Right lobe of liver (tissue), 6 donors: Measurements from ENCODE around the gene MYLK. TPM values are rescaled to one million over a fixed set of nuclear protein-coding genes. Genes with fewer than 3 reads are reported as not detected.

Experiments used
- ATAC-seq, 4 donors: fragments of 200-7000 bp; cut with Tn5 transposase; one replicate each; pipeline ENCODE4 v1.9.1; 2020; ENCODE audit warnings: mild to moderate bottlenecking in 4 of 4, moderate library complexity in 4 of 4
- DNase-seq, 3 donors: peaks; one replicate each; pipeline ENCODE4 v3.0.0-alpha.2; 2020
- H3K27ac ChIP-seq, 3 donors: fragments of 200-600 bp; one replicate each; pipeline ENCODE4 v1.8.0; 2022
- H3K27me3 ChIP-seq, 2 donors: fragments of 200-600 bp; one replicate each; pipeline ENCODE4 v1.8.0; 2022
- H3K36me3 ChIP-seq, 4 donors: fragments of 200-600 bp; sonication (generic) in 1 of 4; one replicate each; pipeline versions ENCODE4 v1.5.1 to v1.8.0; 2017 to 2022; ENCODE audit warnings: control low read depth in 1 of 4
- H3K4me1 ChIP-seq, 4 donors: fragments of 200-600 bp; sonication (generic) in 1 of 4; one replicate each; pipeline versions ENCODE4 v1.5.1 to v1.8.0; 2017 to 2022; ENCODE audit warnings: control low read depth in 1 of 4
- H3K4me3 ChIP-seq, 3 donors: fragments of 200-600 bp; one replicate each; pipeline ENCODE4 v1.8.0; 2022
- H3K9me3 ChIP-seq, 4 donors: fragments of 200-600 bp; sonication (generic) in 1 of 4; one replicate each; pipeline versions ENCODE4 v1.5.1 to v1.8.0; 2017 to 2022; ENCODE audit warnings: control low read depth in 1 of 4
- CTCF ChIP-seq, 4 donors: fragments of 200-600 bp in 3 of 4; fragments of 450-650 bp in 1 of 4; IDR thresholded peaks; one replicate each; pipeline versions ENCODE4 v1.5.1 to v1.8.0; 2016 to 2022; ENCODE audit warnings: antibody characterized with exemption in 4 of 4, mild to moderate bottlenecking in 2 of 4
- POLR2A ChIP-seq: fragments of 450-650 bp; IDR thresholded peaks from one replicate; pipeline ENCODE4 v1.6.1; 2017; ENCODE audit warnings: antibody characterized with exemption, mild to moderate bottlenecking
- WGBS: methylation state at CpG from one replicate; pipeline ENCODE4 v1.1.6; 2018; ENCODE audit warnings: low coverage, low lambda C conversion rate; ENCODE audit not compliant: insufficient coverage; ENCODE audit errors: missing lambda C conversion rate; 5-methylcytosine and 5-hydroxymethylcytosine counted together
- intact Hi-C, 2 donors: fragments of 100-400 bp; cut with DNase I; formaldehyde crosslinking; loops; one replicate each; pipeline versions ENCODE4 v1.11.2 to v1.14.1; 2022
- total RNA-seq, 6 experiments: library from RNA; depleted of rRNA in 2 of 6; stranded (reverse); fragments of >200 nt in 2 of 6; fragmentation: NEBNext Ultra II Directional in 3 of 6; extraction: Animal tissue kit (Norgen Biotek cat#: 25700) in 3 of 6; gene quantifications; one replicate each; pipeline versions ENCODE4 v1.1.0 to v1.2.4, GENCODE V29; 2016 to 2023
- donor health status: DM: no; HTN: yes; CAD: no.
- donor health status: DM: no; HTN: no; CAD: no.
- donor health status: DM: no; HTN: no; CAD: no.
- donor health status: DM: no; HTN: yes; CAD: no.
- donor health status: DM: no; HTN: yes; CAD: no.

MYLK gene
- total RNA-seq, 6 experiments from 2014 or later: 61.1 to 146 (median 97.8) TPM

GRCh38 chr3:123650101-123650500, 234.0 kb downstream of the MYLK start:
- H3K4me3 ChIP-seq: no peak overlapping the region
- no peaks in the 10 kb centered on the region for H3K27me3 ChIP-seq
- intact Hi-C loops: loop anchor here (5.0 to 10.0 kb wide), 2 partner anchors 52 to 55 kb away; no protein-coding TSS in a partner anchor
- peaks cover 0 to 17% (median 9%) of the 10 kb centered on the region in 4 donors for H3K4me1 ChIP-seq
- no peak for DNase-seq
- peaks cover 0 to 70% (median 32%) of the 10 kb centered on the region in 4 donors for H3K36me3 ChIP-seq
- WGBS: 73% methylated on average over 7 of the region's 8 CpGs
- TF ChIP-seq POLR2A (no peak), CTCF (IDR thresholded peaks at IDR 0.05) (no peak)
- no peaks in the 10 kb centered on the region for H3K9me3 ChIP-seq
- no peak for ATAC-seq
- H3K27ac ChIP-seq: no peak overlapping the region

- no peaks in the 10 kb centered on the region for H3K27me3 ChIP-seq
- no peak overlapping the region for H3K27ac ChIP-seq
- TF ChIP-seq CTCF (IDR thresholded peaks at IDR 0.05): no peak
- TF ChIP-seq POLR2A: no peak
- DNase-seq (no peak), ATAC-seq (no peak)
- intact Hi-C loops: no loop called here
- WGBS: 74% methylated on average over 5 of the region's 10 CpGs
- H3K9me3 ChIP-seq: no peaks in the 10 kb centered on the region
- H3K4me1 ChIP-seq: peaks cover 0 to 14% (median 7%) of the 10 kb centered on the region in 4 donors
- H3K36me3 ChIP-seq: peaks cover 0 to 79% (median 31%) of the 10 kb centered on the region in 4 donors
- no peak overlapping the region for H3K4me3 ChIP-seq
These were observed 235.3 kb downstream of the MYLK start for GRCh38 chr3:123648696-123649405.

- Histone ChIP-seq H3K36me3 (peaks cover 0 to 71% (median 35%) of the 10 kb centered on the region in 4 donors), H3K4me1 (no peaks in the 10 kb centered on the region), H3K9me3 (no peaks in the 10 kb centered on the region), H3K27me3 (no peaks in the 10 kb centered on the region), H3K4me3 (no peak overlapping the region), H3K27ac (no peak overlapping the region)
- TF ChIP-seq CTCF (IDR thresholded peaks at IDR 0.05): no peak
- intact Hi-C loops: no loop called here
- 88% methylated on average over 2 of the region's 2 CpGs for WGBS
- DNase-seq (no peak), ATAC-seq (no peak)
These were observed 239.8 kb downstream of the MYLK start for GRCh38 chr3:123644358-123644757.

- TF ChIP-seq POLR2A: no peak
- Histone ChIP-seq H3K27ac (no peak overlapping the region), H3K9me3 (no peaks in the 10 kb centered on the region), H3K36me3 (peaks cover 0 to 72% (median 33%) of the 10 kb centered on the region in 4 donors), H3K27me3 (no peaks in the 10 kb centered on the region), H3K4me1 (no peaks in the 10 kb centered on the region), H3K4me3 (no peak overlapping the region)
- intact Hi-C loops: no loop called here
- DNase-seq (no peak), ATAC-seq (no peak)
- 96% methylated on average over 4 of the region's 4 CpGs for WGBS
These were observed 241.2 kb downstream of the MYLK start for GRCh38 chr3:123642957-123643330.

- intact Hi-C loops: no loop called here
- DNase-seq (peak in 2 of 3 donors; percentile 58 to 62), ATAC-seq (peak; percentile 69 to 84 (median 78))
- Histone ChIP-seq H3K27ac (no peak overlapping the region), H3K4me3 (no peak overlapping the region), H3K36me3 (peaks cover 0 to 73% (median 33%) of the 10 kb centered on the region in 4 donors), H3K9me3 (no peaks in the 10 kb centered on the region), H3K4me1 (no peaks in the 10 kb centered on the region), H3K27me3 (no peaks in the 10 kb centered on the region)
- WGBS: 23% methylated on average over 3 of the region's 3 CpGs
- TF ChIP-seq POLR2A: no peak
- TF ChIP-seq CTCF (IDR thresholded peaks at IDR 0.05): peak; percentile 63 to 81 (median 78)
These were observed 241.8 kb downstream of the MYLK start for GRCh38 chr3:123642182-123642956.
